HG02970 (cell line): ENCODE results near the gene VTI1A.

Experiments
- ATAC-seq: cut with Tn5 transposase; IDR thresholded peaks from one replicate; pipeline ENCODE4 v1.9.1; 2021; ENCODE audit warnings: mild to moderate bottlenecking, moderate library complexity, moderate number of reproducible peaks; ENCODE audit not compliant: unreplicated experiment, low FRiP score

Gene VTI1A

DNA sequence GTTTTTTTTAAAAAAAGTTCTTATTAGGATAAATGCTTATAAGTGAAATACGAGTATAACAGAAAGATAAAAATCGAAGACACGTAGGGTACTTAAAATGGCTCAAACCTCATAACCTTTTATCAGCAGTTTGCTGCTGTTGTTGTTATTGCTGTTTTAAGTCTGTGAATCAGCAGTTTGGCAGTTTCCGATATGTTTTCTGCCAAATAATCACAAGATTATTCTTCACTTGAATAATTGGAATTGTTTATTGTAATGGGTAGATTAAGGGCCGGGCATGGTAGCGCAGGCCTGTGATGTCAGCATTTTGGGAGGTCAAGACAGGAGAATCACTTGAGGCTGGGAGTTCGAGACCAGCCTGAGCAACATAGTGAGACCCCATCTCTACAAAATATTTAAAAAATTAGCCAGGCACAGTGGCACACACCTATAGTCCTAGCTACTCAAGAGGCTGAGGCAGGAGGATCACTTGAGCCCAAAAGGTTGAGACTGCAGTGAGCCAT, 177.6 kb downstream of the VTI1A start:
- no peak for ATAC-seq

DNA sequence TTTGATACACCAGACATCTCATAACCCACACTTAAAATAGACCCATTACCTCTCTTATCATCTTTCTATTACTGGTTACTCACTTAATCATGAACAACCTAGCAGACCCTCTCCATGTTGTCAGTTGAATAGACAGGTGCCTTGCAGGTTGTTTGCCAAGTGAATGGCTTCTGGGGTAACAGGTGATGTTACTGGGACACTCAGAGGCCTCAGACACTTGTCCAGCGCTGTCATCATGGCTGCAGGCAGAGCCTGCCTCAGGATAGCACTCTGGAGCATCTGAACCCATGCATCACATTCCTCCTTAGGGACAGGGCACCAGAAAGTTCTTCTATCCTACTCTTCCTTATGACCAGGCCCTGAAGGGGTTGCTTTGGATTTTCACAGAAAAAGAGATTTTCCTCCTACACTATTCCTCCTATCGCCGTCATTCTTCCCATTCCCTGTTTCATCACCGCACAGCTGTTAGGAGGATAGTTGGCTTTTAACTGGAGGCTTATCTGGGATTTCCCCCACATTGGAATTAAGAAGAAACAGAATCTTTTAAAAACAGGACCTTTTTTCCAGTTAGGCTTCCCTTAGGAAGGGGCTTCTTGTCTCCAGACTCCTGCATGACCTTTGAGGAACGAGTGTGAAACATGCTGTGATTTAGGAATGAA, 182.1 kb downstream of the VTI1A start:
- ATAC-seq, result no peak

DNA sequence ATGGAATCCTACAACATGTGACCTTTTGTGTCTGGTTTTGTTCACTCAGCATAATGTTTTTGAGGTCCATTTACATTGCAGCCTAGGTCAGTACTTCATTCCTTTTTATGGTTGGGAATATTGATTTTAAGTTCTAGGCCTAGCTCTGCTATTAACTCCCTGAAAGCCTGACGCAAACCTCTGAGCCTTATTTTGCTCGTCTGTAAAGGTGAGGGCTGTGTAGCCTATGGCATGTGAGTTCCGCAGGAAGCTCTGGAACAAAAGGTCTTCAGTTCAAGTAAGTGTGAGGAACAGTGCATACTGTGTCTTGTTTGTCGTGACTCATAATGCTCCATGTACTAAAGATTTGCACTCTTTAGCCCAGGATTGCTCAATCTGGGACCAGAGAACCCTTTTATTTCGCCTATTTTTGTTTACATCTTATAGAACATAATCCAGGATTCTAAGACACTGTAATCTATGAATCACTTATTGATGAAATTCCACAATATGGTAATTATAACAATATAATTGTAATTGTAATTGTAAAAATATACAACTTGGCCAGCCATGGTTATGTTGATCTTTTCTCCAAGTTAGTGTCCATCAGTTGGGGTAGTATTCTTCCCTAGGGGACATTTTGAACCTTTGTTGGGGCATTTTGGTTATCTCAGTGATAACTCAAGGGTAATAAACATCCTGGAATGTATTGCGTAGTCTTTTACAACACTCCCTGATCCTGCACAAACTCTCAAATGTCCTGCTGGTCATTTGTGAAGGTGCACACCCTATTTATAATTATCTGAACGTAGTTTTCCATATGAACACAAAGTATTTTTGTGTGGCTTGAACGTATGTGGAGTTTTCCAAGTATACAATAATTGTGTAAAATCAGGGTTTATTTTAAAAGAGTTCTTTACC, 184.7 kb downstream of the VTI1A start:
- ATAC-seq, result no peak

- ATAC-seq, result no peak
Observed at GRCh38 chr10:112634096-112634830, 187.2 kb downstream of the VTI1A start.

DNA sequence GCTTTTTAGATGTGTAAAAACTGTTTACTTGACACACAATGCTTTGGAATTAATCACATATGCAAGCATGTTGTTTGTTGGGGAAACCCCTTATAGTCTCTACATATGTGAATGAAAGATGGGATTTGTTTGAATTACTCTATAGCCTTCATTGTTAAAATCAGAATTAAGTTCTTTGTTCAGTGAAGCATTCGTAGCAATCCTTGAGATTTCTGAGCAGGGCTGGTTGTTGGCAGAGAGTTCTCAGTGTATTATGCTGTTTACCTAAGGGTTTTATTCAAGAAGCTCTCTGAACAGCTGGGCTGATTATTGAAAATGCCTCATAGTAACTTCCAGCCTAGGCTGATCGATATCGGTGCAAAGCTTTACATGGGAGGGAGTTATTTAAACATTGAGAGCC, 190.9 kb downstream of the VTI1A start:
- ATAC-seq, result no peak

DNA sequence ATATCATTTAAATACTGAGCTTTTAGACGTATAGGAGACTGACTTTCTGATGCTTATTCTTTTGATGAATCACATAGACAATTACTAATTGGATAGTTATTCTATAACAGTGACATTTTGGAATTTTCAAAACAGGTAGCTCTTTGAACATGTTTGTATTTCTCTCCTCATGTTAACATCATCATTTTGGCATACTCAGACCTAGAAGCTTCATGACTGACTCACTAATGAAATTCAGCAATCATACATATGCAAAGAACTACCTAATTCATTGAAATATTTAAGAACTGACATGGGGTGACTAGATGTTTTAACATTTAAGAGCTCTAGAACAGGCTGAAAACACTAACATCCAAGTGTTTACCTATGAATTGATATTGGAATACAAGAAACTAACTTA, 192.3 kb downstream of the VTI1A start:
- ATAC-seq, result no peak

- ATAC-seq, result no peak
Observed at GRCh38 chr10:112640638-112641037, 193.6 kb downstream of the VTI1A start.

DNA sequence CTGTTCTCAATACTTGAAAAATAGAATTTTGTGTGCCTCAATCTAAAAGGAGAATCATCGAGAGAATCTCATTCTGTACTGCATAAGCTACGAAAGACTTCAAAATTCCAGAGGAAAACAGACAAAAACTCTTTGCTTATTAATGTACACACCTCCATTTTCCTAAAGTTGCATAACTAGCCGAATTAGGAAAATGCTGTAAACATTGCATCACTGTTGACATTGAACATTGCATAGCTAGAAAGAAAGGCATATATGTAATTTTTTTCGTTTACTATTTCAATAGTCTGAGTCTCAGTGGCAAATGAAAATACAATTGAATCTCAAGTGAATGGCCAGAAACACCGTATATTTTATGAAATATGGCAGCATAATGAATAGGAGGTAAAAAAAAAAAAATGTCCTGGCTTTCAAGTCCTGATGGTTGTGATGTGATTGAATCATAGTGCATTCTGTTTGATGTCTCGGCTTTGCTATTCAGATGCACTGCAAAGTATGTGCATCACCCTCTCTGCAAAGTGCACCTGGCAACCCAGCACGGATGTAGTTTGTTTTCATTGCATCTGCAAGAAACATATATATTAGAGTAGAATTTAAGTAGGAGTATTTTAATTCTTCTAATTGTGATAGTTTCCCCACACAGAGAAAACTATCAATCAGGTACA, 196.7 kb downstream of the VTI1A start:
- ATAC-seq, result no peak

GRCh38 chr10:112644265-112644645, 197.2 kb downstream of the VTI1A start:
- ATAC-seq, result no peak

GRCh38 chr10:112649006-112649821, 202.2 kb downstream of the VTI1A start:
- no peak for ATAC-seq

DNA sequence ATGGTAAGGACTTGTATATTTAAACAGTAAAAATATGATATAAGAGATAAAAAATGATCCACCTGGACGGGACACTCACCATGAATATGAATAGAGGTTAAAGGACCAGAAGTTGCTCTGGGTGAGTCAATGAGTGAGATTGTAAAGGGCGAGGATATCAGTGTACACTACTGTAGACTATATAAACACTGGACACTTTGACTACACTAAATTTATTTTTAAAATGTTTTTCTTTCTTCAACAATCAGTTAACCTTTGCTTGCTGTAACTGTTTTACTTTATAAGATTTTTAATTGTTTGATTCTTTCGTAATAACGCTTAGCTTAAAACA, 202.8 kb downstream of the VTI1A start:
- no peak for ATAC-seq

DNA sequence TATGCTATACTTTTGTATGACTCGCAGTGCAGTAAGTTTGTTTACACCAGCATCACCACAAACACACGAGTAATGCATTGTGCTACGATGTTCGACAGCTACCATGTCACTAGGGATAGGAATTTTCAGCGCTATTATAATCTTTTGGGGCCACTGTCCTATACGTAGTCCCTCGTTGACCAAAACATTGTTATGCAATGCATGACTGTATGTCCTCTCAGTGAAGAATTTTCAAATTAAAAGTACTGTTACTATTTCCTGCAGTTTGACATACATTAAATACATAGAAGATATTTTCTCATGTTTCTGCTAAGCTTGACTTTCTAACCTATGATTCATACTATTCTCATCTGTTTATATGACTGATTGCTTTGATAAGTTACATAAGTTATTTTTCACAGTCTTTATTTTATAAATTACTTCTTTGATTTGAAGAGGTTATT, 203.6 kb downstream of the VTI1A start:
- ATAC-seq, result no peak

GRCh38 chr10:112653215-112653614, 206.2 kb downstream of the VTI1A start:
- no peak for ATAC-seq

- ATAC-seq, result no peak
Observed at GRCh38 chr10:112653851-112654250, 206.8 kb downstream of the VTI1A start.

DNA sequence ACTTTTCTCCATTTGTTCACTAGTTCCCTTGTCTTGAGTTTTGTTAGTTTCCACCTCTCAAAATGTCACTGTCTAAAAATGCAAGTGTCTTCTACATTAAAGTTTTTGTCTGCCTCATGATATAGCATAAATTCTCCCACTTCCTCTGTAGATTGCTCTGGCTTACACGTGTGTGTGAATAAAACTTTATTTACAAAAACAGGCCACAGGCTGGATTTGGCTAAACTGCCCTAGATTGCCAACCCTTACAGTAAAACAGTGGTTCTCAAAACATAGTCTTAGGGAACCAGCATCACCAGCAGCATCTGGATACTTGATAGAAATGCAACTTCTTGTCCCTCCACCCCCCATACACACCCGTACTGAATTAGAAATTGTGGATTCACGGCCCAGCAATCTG, 207.8 kb downstream of the VTI1A start:
- no peak for ATAC-seq

DNA sequence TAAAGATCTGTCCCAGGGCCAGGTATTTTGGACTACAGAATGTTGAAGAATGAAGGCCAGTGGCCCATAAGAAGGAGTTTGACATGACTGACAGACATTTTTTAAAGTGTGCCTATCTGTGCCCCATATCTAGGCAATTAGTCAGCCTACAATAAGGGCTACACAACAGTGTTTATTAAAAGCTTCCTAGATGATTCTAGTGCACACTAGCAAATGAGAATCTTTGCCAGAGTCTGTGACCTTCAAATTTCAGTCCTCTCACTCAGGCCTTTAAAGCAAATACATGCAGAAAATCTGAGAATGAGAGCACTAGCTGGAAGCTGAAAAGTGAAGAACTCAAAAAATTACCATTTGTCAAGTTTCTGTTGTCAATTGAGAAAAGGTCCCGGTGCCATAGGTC, 208.7 kb downstream of the VTI1A start:
- no peak for ATAC-seq

- no peak for ATAC-seq
Observed at GRCh38 chr10:112658465-112658864, 211.4 kb downstream of the VTI1A start.

GRCh38 chr10:112658900-112659638, 212.1 kb downstream of the VTI1A start:
- no peak for ATAC-seq
